ENCODE data around the gene TMC4. TPM values are rescaled to one million over a fixed set of nuclear protein-coding genes. Genes with fewer than 3 reads are reported as not detected.
"Not testable (repeated sequence)": the region's sequence is repeated elsewhere in the genome, so short reads cannot be mapped to it uniquely, and the experiment has no call there.

The TMC4 gene
- total and polyA plus RNA-seq, 2 donors (not counting 1 experiment from before 2014, with no cell fraction given): not detected

GRCh38 chr19:54207193-54207592 is 34.2 kb upstream of the TMC4 start:
- H3K79me2 ChIP-seq (ENCODE audit: control insufficient read depth, insufficient read depth, low read length): peaks cover 84% of the 10 kb centered on the region
- H3K36me3 ChIP-seq (replicated peaks in 1 of 2; ENCODE audit: control extremely low read depth in 1 of 2, control insufficient read depth in 1 of 2, extremely low read depth in 1 of 2, insufficient read depth in 2 of 2, low read length in 1 of 2): peaks cover 3 to 57% of the 10 kb centered on the region in 2 experiments
- H3K4me3 ChIP-seq (ENCODE audit: control extremely low read depth in 1 of 5, extremely low read depth in 1 of 5, insufficient read depth in 1 of 5, low read depth in 2 of 5, low read length in 4 of 5); H3K9ac ChIP-seq (ENCODE audit: low read length); ATAC-seq (ENCODE audit: low read depth); H3K27me3 ChIP-seq (replicated peaks in 1 of 4; ENCODE audit: control extremely low read depth in 1 of 4, control insufficient read depth in 3 of 4, insufficient read depth in 4 of 4, low read length in 3 of 4); H2AFZ ChIP-seq (ENCODE audit: insufficient read depth, low read depth, low read length, poor library complexity, severe bottlenecking); H3K4me2 ChIP-seq (replicated peaks; ENCODE audit: low read depth, low read length, poor library complexity, severe bottlenecking); H3K9me3 ChIP-seq (ENCODE audit: control extremely low read depth in 1 of 3, control insufficient read depth in 2 of 3, insufficient read depth in 1 of 3, low read length in 2 of 3); H3K27ac ChIP-seq (ENCODE audit: low read length in 2 of 2); DNase-seq; H3K27me3 Mint-ChIP-seq; H3K4me3 Mint-ChIP-seq; H3K9me3 Mint-ChIP-seq (ENCODE audit: insufficient read depth); intact Hi-C loops (cut with micrococcal nuclease); H3K27ac Mint-ChIP-seq: not testable (repeated sequence)
- peaks cover 40 to 78% of the 10 kb centered on the region in 2 donors for H3K4me1 ChIP-seq (ENCODE audit: control insufficient read depth in 2 of 2, insufficient read depth in 2 of 2, low read length in 2 of 2)
- WGBS (ENCODE audit: insufficient coverage): 83% methylated on average over 6 of the region's 23 CpGs
- ChIA-PET POLR2A (interaction anchor here (1.8 kb wide), 1 partner anchor 16 kb away, joined by 5 read pairs; the partner anchor contains the start of gene TSEN34), CTCF (interaction anchor here (0.5 to 1.1 kb wide), 3 partner anchors 20 to 356 kb away, joined by 3 read pairs; no protein-coding TSS in a partner anchor)
- peaks cover 90% of the 10 kb centered on the region for H4K20me1 ChIP-seq (ENCODE audit: control insufficient read depth, insufficient read depth, low read length, poor library complexity, severe bottlenecking)
- peaks cover 75% of the 10 kb centered on the region for H3K4me1 Mint-ChIP-seq

GRCh38 chr19:54206831-54207177 is 33.8 kb upstream of the TMC4 start:
- H3K4me3 Mint-ChIP-seq: no peak overlapping the region
- H3K9me3 Mint-ChIP-seq (ENCODE audit: insufficient read depth): no peaks in the 10 kb centered on the region
- H2AFZ ChIP-seq (ENCODE audit: insufficient read depth, low read depth, low read length, poor library complexity, severe bottlenecking): no peak overlapping the region
- peaks cover 94% of the 10 kb centered on the region for H4K20me1 ChIP-seq (ENCODE audit: control insufficient read depth, insufficient read depth, low read length, poor library complexity, severe bottlenecking)
- no peak overlapping the region for H3K27ac Mint-ChIP-seq
- TF ChIP-seq EZH2 (IDR thresholded peaks at IDR 0.05; ENCODE audit: borderline replicate concordance, insufficient read depth, low read depth, low read length, poor library complexity, severe bottlenecking) (no peak), CTCF (IDR thresholded peaks at IDR 0.05) (no peak)
- no peak overlapping the region for H3K9ac ChIP-seq (ENCODE audit: low read length)
- peaks cover 3 to 61% of the 10 kb centered on the region in 2 experiments for H3K36me3 ChIP-seq (replicated peaks in 1 of 2; ENCODE audit: control extremely low read depth in 1 of 2, control insufficient read depth in 1 of 2, extremely low read depth in 1 of 2, insufficient read depth in 2 of 2, low read length in 1 of 2)
- H3K4me3 ChIP-seq (ENCODE audit: control extremely low read depth in 1 of 5, extremely low read depth in 1 of 5, insufficient read depth in 1 of 5, low read depth in 2 of 5, low read length in 4 of 5): no peak overlapping the region
- H3K27me3 Mint-ChIP-seq: no peaks in the 10 kb centered on the region
- no peak overlapping the region for H3K4me2 ChIP-seq (replicated peaks; ENCODE audit: low read depth, low read length, poor library complexity, severe bottlenecking)
- DNase-seq: no peak
- H3K9me3 ChIP-seq (ENCODE audit: control extremely low read depth in 1 of 3, control insufficient read depth in 2 of 3, insufficient read depth in 1 of 3, low read length in 2 of 3): no peaks in the 10 kb centered on the region
- H3K27me3 ChIP-seq (replicated peaks in 1 of 4; ENCODE audit: control extremely low read depth in 1 of 4, control insufficient read depth in 3 of 4, insufficient read depth in 4 of 4, low read length in 3 of 4): no peaks in the 10 kb centered on the region
- intact Hi-C loops (cut with micrococcal nuclease): no loop called here
- peaks cover 88% of the 10 kb centered on the region for H3K79me2 ChIP-seq (ENCODE audit: control insufficient read depth, insufficient read depth, low read length)
- no peak for ATAC-seq (ENCODE audit: low read depth)
- H3K4me1 ChIP-seq (ENCODE audit: control insufficient read depth in 2 of 2, insufficient read depth in 2 of 2, low read length in 2 of 2): peaks cover 44 to 82% of the 10 kb centered on the region in 2 donors
- H3K27ac ChIP-seq (ENCODE audit: low read length in 2 of 2): no peak overlapping the region
- ChIA-PET CTCF (interaction anchor here (0.5 to 1.1 kb wide), 2 partner anchors 59 to 356 kb away, joined by 3 read pairs; no protein-coding TSS in a partner anchor), POLR2A (interaction anchor here (1.8 kb wide), 1 partner anchor 16 kb away, joined by 5 read pairs; the partner anchor contains the start of gene TSEN34)
- peaks cover 79% of the 10 kb centered on the region for H3K4me1 Mint-ChIP-seq
- 77% methylated on average over 13 of the region's 13 CpGs for WGBS (ENCODE audit: insufficient coverage)

Data from B cell (primary cell).